Osteoblast (primary cell): Measurements from ENCODE around the gene MLXIP. TPM values are rescaled to one million over a fixed set of nuclear protein-coding genes. Genes with fewer than 3 reads are reported as not detected.

Source experiments
- DNase-seq: peaks from one replicate; pipeline ENCODE4 v3.0.0; 2011; ENCODE audit warnings: low spot score, mixed read lengths; ENCODE audit not compliant: insufficient read length; ENCODE audit errors: missing footprints
- H2AFZ ChIP-seq: 2 replicates; pipeline ENCODE4 v1.6.0; 2011; ENCODE audit warnings: mild to moderate bottlenecking, low read length
- H3K27ac ChIP-seq: 2 replicates; pipeline ENCODE4 v1.5.1; 2011; ENCODE audit warnings: mild to moderate bottlenecking, low read depth, low read length, moderate library complexity
- H3K27me3 ChIP-seq: 2 replicates; pipeline ENCODE4 v1.6.0; 2012; ENCODE audit warnings: mild to moderate bottlenecking, control low read depth, inconsistent platforms, low read length, moderate library complexity; ENCODE audit not compliant: insufficient read depth
- H3K36me3 ChIP-seq: 2 replicates; pipeline ENCODE4 v1.5.1; 2011; ENCODE audit warnings: mild to moderate bottlenecking, low read length, control low read depth, moderate library complexity; ENCODE audit not compliant: insufficient read depth
- H3K4me1 ChIP-seq: 2 replicates; pipeline ENCODE4 v1.5.1; 2011; ENCODE audit warnings: mild to moderate bottlenecking, low read length, control low read depth, moderate library complexity; ENCODE audit not compliant: insufficient read depth
- H3K4me2 ChIP-seq: 2 replicates; pipeline ENCODE4 v1.6.0; 2011; ENCODE audit warnings: mild to moderate bottlenecking, low read length; ENCODE audit not compliant: insufficient read depth
- H3K4me3 ChIP-seq: fragments of 200-600 bp; sonication (generic); 3 replicates; pipeline ENCODE4 v1.5.1; 2012; ENCODE audit warnings: mild to moderate bottlenecking, low read length, inconsistent platforms; ENCODE audit not compliant: insufficient read depth
- H3K79me2 ChIP-seq: 2 replicates; pipeline ENCODE4 v1.6.0; 2012; ENCODE audit warnings: mild to moderate bottlenecking, low read length, control low read depth, inconsistent platforms; ENCODE audit not compliant: insufficient read depth
- H3K9me3 ChIP-seq: 2 replicates; pipeline ENCODE4 v1.5.1; 2011; ENCODE audit warnings: low read depth, low read length, control low read depth
- H4K20me1 ChIP-seq: 2 replicates; pipeline ENCODE4 v1.6.0; 2012; ENCODE audit warnings: mild to moderate bottlenecking, low read length, control low read depth; ENCODE audit not compliant: insufficient read depth
- total RNA-seq: library from RNA; depleted of rRNA; stranded (reverse); fragments of >200 nt; gene quantifications from 2 replicates; pipeline ENCODE4 v1.2.3, GENCODE V29; 2012
- TF ChIP-seq, protein P1 (sequence below): IDR thresholded peaks from 2 replicates; pipeline ENCODE4 v1.5.1; 2011; ENCODE audit warnings: mild to moderate bottlenecking, low read depth, low read length, moderate library complexity; ENCODE audit errors: extremely low read depth

Gene MLXIP
- total RNA-seq, 1 donor: 14.1 TPM

GRCh38 chr12:122159882-122160281, 81.3 kb downstream of the MLXIP start:
- Histone ChIP-seq H3K36me3 (no peaks in the 10 kb centered on the region), H3K4me1 (no peaks in the 10 kb centered on the region), H2AFZ (no peak overlapping the region), H3K4me3 (no peak overlapping the region), H3K27ac (no peak overlapping the region), H3K27me3 (peaks cover 3% of the 10 kb centered on the region), H3K4me2 (no peak overlapping the region), H3K9me3 (no peaks in the 10 kb centered on the region), H4K20me1 (no peaks in the 10 kb centered on the region), H3K79me2 (no peaks in the 10 kb centered on the region)
- TF ChIP-seq, protein P1, sequence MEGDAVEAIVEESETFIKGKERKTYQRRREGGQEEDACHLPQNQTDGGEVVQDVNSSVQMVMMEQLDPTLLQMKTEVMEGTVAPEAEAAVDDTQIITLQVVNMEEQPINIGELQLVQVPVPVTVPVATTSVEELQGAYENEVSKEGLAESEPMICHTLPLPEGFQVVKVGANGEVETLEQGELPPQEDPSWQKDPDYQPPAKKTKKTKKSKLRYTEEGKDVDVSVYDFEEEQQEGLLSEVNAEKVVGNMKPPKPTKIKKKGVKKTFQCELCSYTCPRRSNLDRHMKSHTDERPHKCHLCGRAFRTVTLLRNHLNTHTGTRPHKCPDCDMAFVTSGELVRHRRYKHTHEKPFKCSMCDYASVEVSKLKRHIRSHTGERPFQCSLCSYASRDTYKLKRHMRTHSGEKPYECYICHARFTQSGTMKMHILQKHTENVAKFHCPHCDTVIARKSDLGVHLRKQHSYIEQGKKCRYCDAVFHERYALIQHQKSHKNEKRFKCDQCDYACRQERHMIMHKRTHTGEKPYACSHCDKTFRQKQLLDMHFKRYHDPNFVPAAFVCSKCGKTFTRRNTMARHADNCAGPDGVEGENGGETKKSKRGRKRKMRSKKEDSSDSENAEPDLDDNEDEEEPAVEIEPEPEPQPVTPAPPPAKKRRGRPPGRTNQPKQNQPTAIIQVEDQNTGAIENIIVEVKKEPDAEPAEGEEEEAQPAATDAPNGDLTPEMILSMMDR: no peak
- DNase-seq: no peak

GRCh38 chr12:122160761-122161160, 82.2 kb downstream of the MLXIP start:
- Histone ChIP-seq H3K79me2 (no peaks in the 10 kb centered on the region), H3K4me1 (no peaks in the 10 kb centered on the region), H3K9me3 (no peaks in the 10 kb centered on the region), H4K20me1 (no peaks in the 10 kb centered on the region), H3K36me3 (no peaks in the 10 kb centered on the region), H3K27me3 (peaks cover 8% of the 10 kb centered on the region), H3K4me3 (no peak overlapping the region), H3K4me2 (no peak overlapping the region), H2AFZ (no peak overlapping the region), H3K27ac (no peak overlapping the region)
- no peak for DNase-seq
- TF ChIP-seq, protein P1: no peak

GRCh38 chr12:122161682-122162081, 83.1 kb downstream of the MLXIP start:
- Histone ChIP-seq H3K4me1 (no peaks in the 10 kb centered on the region), H3K4me2 (no peak overlapping the region), H3K27me3 (peaks cover 5% of the 10 kb centered on the region), H4K20me1 (no peaks in the 10 kb centered on the region), H2AFZ (no peak overlapping the region), H3K27ac (no peak overlapping the region), H3K4me3 (no peak overlapping the region), H3K36me3 (no peaks in the 10 kb centered on the region), H3K79me2 (no peaks in the 10 kb centered on the region), H3K9me3 (no peaks in the 10 kb centered on the region)
- TF ChIP-seq, protein P1: no peak
- no peak for DNase-seq

DNA sequence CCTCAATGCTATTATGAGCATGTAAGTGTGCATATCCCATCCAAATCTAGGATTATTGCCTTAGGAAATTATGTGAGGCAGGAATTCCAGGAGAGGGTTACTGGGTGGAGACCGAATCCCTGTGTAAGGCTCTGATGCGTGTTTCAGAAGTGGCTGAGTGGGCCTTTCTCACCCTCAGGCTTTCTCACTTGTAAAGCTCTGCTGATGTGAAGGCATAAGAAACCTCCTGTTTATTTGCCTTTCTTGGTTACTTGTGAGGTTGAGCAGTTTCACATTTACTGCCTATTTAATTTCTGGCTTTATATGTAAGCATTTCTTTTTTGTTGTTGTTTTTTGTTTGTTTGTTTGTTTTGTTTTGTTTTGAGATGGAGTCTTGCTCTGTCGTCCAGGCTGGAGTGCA, 84.4 kb downstream of the MLXIP start:
- H3K36me3 ChIP-seq: no peaks in the 10 kb centered on the region
- H3K4me3 ChIP-seq: no peak overlapping the region
- peaks cover 5% of the 10 kb centered on the region for H3K27me3 ChIP-seq
- no peaks in the 10 kb centered on the region for H3K79me2 ChIP-seq
- no peak overlapping the region for H2AFZ ChIP-seq
- no peaks in the 10 kb centered on the region for H4K20me1 ChIP-seq
- no peak overlapping the region for H3K27ac ChIP-seq
- no peak overlapping the region for H3K4me2 ChIP-seq
- no peak for DNase-seq
- H3K9me3 ChIP-seq: no peaks in the 10 kb centered on the region
- H3K4me1 ChIP-seq: no peaks in the 10 kb centered on the region
- TF ChIP-seq, protein P1: no peak
